DOHH2 (cell line): Measurements from ENCODE around the gene NDUFV2.

ENCODE experiments used
- H3F3A ChIP-seq: fragments of 200-600 bp; sonication (generic), shearing (Covaris generic); 2 replicates; pipeline ENCODE4 v1.6.0; 2016; ENCODE audit warnings: antibody characterized with exemption, mild to moderate bottlenecking; ENCODE audit not compliant: control insufficient read depth, insufficient read depth
- H3K27ac ChIP-seq: fragments of 200-600 bp; sonication (generic); 2 replicates; pipeline ENCODE4 v1.5.1; 2014; ENCODE audit warnings: low read depth, mild to moderate bottlenecking, low read length, moderate library complexity
- H3K27me3 ChIP-seq: fragments of 200-600 bp; sonication (generic); 2 replicates; pipeline ENCODE4 v1.6.1; 2014; ENCODE audit warnings: mild to moderate bottlenecking, low read length, mixed read lengths; ENCODE audit not compliant: control insufficient read depth
- H3K36me3 ChIP-seq: fragments of 200-600 bp; sonication (generic); 2 replicates; pipeline ENCODE4 v1.6.1; 2014; ENCODE audit warnings: mild to moderate bottlenecking, low read length, moderate library complexity, mixed read lengths; ENCODE audit not compliant: control insufficient read depth
- H3K4me1 ChIP-seq: fragments of 200-600 bp; sonication (generic); 2 replicates; pipeline ENCODE4 v1.6.1; 2014; ENCODE audit warnings: mild to moderate bottlenecking, low read length, mixed read lengths; ENCODE audit not compliant: control insufficient read depth
- H3K4me2 ChIP-seq: fragments of 200-600 bp; sonication (generic); 2 replicates; pipeline ENCODE4 v1.6.0; 2014; ENCODE audit warnings: mild to moderate bottlenecking, low read length, moderate library complexity
- H3K4me3 ChIP-seq: fragments of 200-600 bp; sonication (generic); 2 replicates; pipeline ENCODE4 v1.5.1; 2014; ENCODE audit warnings: mild to moderate bottlenecking, low read length, mixed read lengths
- H3K79me2 ChIP-seq: fragments of 200-600 bp; sonication (generic); 2 replicates; pipeline ENCODE4 v1.6.1; 2014; ENCODE audit warnings: mild to moderate bottlenecking, low read length, mixed read lengths; ENCODE audit not compliant: control insufficient read depth
- H3K9me2 ChIP-seq: fragments of 200-600 bp; sonication (generic); replicated peaks from 2 replicates; pipeline ENCODE4 v1.6.1; 2014; ENCODE audit warnings: mild to moderate bottlenecking, low read length, mixed read lengths; ENCODE audit not compliant: control insufficient read depth
- H3K9me3 ChIP-seq: fragments of 200-600 bp; sonication (generic); 2 replicates; pipeline ENCODE4 v1.6.1; 2014; ENCODE audit warnings: antibody characterized with exemption, low read length, mixed read lengths; ENCODE audit not compliant: control insufficient read depth, insufficient read depth
- H4K20me1 ChIP-seq: fragments of 200-600 bp; sonication (generic); 2 replicates; pipeline ENCODE4 v1.6.0; 2014; ENCODE audit warnings: low read depth, mild to moderate bottlenecking, antibody characterized with exemption, low read length, moderate library complexity; ENCODE audit not compliant: control insufficient read depth, insufficient read depth
- CTCF ChIP-seq: fragments of 200-600 bp; sonication (generic); IDR thresholded peaks from one replicate; pipeline ENCODE4 v1.5.1; 2014; ENCODE audit warnings: antibody characterized with exemption, mild to moderate bottlenecking, low read depth, low read length; ENCODE audit not compliant: poor library complexity, severe bottlenecking
- EZH2phosphoT487 ChIP-seq: fragments of 200-600 bp; sonication (generic); IDR thresholded peaks from 2 replicates; pipeline ENCODE4 v1.6.1; 2017; ENCODE audit warnings: borderline replicate concordance, mild to moderate bottlenecking, antibody characterized with exemption, low read length, moderate library complexity, mixed read lengths

Gene NDUFV2

GRCh38 chr18:9100796-9101195 lies 1.7 kb upstream of the NDUFV2 start:
- H3K27me3 ChIP-seq, result no peaks in the 10 kb centered on the region
- H3K9me2 ChIP-seq, result no peaks in the 10 kb centered on the region
- H3K9me3 ChIP-seq, result no peaks in the 10 kb centered on the region
- no peak overlapping the region for H3K27ac ChIP-seq
- no peaks in the 10 kb centered on the region for H3F3A ChIP-seq
- no peak overlapping the region for H3K4me2 ChIP-seq
- H3K4me3 ChIP-seq, result no peak overlapping the region
- TF ChIP-seq EZH2phosphoT487, result no peak
- TF ChIP-seq CTCF, result no peak
- peaks cover 29% of the 10 kb centered on the region for H3K4me1 ChIP-seq
- peaks cover 32% of the 10 kb centered on the region for H3K36me3 ChIP-seq
- peaks cover 25% of the 10 kb centered on the region for H4K20me1 ChIP-seq
- H3K79me2 ChIP-seq, result peaks cover 43% of the 10 kb centered on the region

- Histone ChIP-seq H3K27ac (peak overlapping the region; percentile 66), H3F3A (no peaks in the 10 kb centered on the region), H3K4me1 (peaks cover 37% of the 10 kb centered on the region), H3K27me3 (no peaks in the 10 kb centered on the region), H3K4me3 (peak overlapping the region; percentile 79), H3K79me2 (peaks cover 54% of the 10 kb centered on the region), H3K9me3 (no peaks in the 10 kb centered on the region), H4K20me1 (peaks cover 35% of the 10 kb centered on the region), H3K36me3 (peaks cover 43% of the 10 kb centered on the region), H3K4me2 (peak overlapping the region; percentile 67), H3K9me2 (no peaks in the 10 kb centered on the region)
- TF ChIP-seq CTCF, result no peak
- TF ChIP-seq EZH2phosphoT487, result no peak
Observed at GRCh38 chr18:9101730-9102507, 580 bp upstream of the NDUFV2 start.

DNA sequence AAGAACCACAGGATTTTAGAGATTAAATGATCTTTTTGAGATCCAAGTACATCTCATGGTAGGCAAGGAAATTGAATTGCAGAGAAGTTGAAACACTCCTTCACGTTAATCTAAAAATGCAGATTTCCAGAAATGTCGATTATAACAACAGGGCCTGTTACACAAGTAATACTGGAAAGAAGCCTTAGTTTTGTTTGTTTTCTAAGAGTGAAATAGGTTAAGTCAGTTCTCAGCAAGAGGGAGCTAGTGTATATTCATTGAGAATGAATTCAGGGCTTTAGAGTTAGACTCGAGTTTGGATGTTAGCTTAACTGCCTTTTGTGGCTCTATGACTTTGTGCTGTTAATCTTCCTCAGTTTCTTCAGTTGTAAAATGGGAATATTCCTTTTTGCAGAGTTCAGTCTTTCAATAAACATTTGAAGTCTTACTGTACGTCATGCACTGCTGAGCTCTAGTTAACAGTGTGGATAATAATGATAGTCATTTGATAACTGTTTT lies 926 bp downstream of the NDUFV2 start:
- Histone ChIP-seq H3K36me3 (peaks cover 58% of the 10 kb centered on the region), H3K4me3 (peak overlapping the region; percentile 79), H3K27ac (peak overlapping the region; percentile 55), H3K79me2 (peaks cover 69% of the 10 kb centered on the region), H3K9me2 (no peaks in the 10 kb centered on the region), H3K9me3 (no peaks in the 10 kb centered on the region), H3K27me3 (no peaks in the 10 kb centered on the region), H3F3A (no peaks in the 10 kb centered on the region), H3K4me2 (peak overlapping the region; percentile 85), H4K20me1 (peaks cover 50% of the 10 kb centered on the region), H3K4me1 (peaks cover 51% of the 10 kb centered on the region)
- TF ChIP-seq CTCF, result peak; percentile 4
- no peak for TF ChIP-seq EZH2phosphoT487
